Measurements from ENCODE around the gene GAREM2. TPM values are rescaled to one million over a fixed set of nuclear protein-coding genes. Genes with fewer than 3 reads are reported as not detected.

The GAREM2 gene
- 1 to 10 TPM; 6.3 to 6.9 TPM for total RNA-seq
- long read RNA-seq, donor 1, partial matches to known transcripts = 1 of 6 reads
- long read RNA-seq, donor 1, other reads (novel, unspliced or antisense) = 5 of 6 reads
- long read RNA-seq, donor 2, partial matches to known transcripts = 10 of 12 reads
- long read RNA-seq, donor 2, other reads (novel, unspliced or antisense) = 0 of 12 reads

DNA sequence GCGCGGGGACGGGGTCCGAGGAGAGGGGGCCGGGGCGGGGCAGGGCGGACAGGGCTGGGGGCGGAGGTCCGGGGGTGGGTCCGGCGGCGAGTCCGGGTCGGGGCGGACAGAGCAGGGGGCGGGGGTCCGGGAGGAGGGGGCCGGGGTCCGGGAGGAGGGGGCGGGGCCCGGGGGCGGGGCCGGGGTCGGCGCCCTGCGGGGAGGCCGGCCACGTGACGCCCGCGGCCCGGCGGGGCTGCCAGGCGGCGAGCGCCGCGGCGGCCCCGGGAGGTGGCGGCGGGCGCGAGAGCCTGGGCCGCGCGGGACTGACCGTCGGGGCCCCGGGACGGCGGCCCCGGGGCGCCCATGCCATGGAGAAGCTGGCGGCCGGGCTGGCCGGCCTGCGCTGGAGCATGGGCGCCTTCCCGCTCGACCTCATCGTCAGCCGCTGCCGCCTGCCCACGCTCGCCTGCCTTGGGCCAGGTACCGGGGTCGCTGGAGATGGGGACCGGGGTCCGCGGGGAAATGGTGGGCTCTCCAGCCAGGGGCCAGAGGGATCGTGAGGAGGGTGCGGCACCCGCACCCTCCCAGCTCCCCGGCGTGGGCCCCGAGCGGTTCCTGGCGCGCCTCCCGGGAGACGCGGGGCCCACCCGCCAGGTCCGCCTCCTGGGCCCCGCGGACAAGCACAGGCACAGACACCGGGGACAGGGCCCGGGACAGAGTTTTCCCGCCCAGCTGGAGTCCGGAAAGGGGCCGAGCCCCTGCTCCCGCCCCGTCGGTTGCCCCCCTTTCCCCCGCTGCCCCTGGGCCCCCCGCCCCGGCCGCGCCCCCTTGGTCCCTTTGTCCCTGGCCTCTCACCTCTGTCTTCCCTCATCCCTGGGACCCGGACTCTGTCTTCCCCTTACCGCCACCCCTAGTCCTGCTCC is at the start of gene GAREM2:
TSS of gene GAREM2 (plus strand) at position 218 of the 905 bp plus-strand sequence. CDS start at position 351, 133 bp downstream.
- DNase-seq (ENCODE audit: low spot score) = no peak
- intact Hi-C loops (cut with DNase I) = no loop called here

- intact Hi-C loops (cut with DNase I) = loop anchor here in 1 of 2 donors (2.0 kb wide), 1 partner anchor 17 kb away; no protein-coding TSS in a partner anchor
- no peak for DNase-seq (ENCODE audit: low spot score)
Observed at GRCh38 chr2:26123426-26123825, 49.5 kb upstream of the GAREM2 start.

DNA sequence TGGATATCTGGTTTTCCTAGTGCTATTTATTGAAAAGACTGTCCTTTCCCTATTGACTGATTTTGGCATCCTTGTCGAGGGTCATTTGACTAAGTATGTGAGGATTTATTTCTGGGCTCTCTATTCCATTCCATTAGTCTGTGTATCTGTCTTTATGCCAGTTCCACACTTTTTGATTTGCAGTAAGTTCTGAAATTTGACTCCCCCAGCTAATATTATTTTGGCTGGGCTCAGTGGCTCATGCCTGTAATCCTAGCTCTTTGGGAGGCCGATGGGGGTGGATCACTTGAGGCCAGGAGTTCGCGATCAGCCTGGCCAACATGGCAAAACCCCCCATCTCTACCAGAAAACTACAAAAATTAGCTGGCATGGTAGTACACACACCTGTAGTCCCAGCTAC is 46.8 kb upstream of the GAREM2 start:
- no peak for DNase-seq (ENCODE audit: low spot score)
- intact Hi-C loops (cut with DNase I) = no loop called here

DNA sequence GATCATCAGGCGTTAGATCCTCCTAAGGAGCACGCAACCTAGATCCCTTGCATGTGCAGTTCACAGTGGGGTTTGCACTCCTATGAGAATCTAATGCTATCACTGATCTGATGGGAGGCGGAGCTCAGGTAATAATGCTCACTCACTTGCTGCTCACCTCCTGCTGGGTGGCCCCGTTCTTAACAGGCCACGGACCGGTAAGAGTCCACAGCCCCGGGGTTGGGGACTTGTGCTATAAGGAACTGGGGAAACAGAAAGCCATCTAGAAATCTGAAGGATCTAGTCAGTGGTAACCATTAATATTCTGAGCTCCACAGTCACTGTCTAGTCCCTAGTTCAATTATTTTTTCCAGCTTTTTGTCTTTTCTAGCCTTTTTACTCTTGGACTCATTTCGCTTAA is 44.7 kb upstream of the GAREM2 start:
- no peak for DNase-seq (ENCODE audit: low spot score)
- intact Hi-C loops (cut with DNase I) = no loop called here

- intact Hi-C loops (cut with DNase I) = no loop called here
- no peak for DNase-seq (ENCODE audit: low spot score)
Observed at GRCh38 chr2:26130763-26131162, 42.1 kb upstream of the GAREM2 start.

GRCh38 chr2:26136451-26136850 is 36.4 kb upstream of the GAREM2 start:
- intact Hi-C loops (cut with DNase I) = no loop called here
- DNase-seq (ENCODE audit: low spot score) = no peak

DNA sequence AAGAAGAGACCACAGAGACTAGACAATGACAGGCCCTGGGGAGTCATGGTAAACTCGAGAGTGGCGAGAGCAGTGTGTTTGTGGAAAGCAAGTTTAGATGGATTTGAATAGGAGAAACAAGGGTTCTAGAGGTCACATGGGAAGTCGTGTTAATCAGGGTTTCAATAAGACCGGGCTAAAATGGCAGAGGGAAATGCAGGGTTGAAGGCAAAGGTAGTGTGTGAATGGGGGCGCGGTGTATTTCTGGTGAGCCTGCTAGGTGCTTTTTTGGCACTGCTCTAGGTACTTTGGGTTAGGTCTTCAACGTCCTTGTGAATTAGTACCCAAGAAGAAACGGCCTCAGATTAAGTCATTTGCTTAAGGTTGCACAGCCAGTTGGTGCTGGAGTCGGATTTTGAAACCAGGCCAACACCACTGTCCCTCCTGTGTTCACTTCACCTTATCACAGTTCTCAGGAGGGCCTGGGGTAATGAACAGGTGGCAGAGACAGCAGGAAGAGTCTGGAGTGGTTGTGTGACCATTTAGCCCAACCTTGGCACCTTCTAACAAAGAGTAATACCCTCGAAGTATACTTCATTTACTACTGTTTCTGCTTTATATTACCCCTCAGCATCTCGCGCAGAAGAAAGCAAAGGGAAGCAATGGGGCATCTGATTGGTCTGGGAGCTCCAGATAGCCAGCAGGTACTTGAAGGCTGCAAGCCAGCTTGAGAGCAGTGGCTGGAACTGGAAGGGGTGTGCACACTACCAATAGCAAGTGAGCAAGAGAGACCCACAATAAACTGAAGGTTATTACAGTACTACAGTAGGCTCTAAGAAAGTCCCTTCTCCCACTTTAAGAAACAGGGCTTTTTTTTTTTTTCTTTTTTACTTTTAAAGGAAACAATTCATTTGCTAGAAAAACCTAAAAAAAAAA is 33.4 kb upstream of the GAREM2 start:
- intact Hi-C loops (cut with DNase I) = loop anchor here (2.0 to 10.0 kb wide), 2 partner anchors 17 to 185 kb away; no protein-coding TSS in a partner anchor
- no peak for DNase-seq (ENCODE audit: low spot score)

- intact Hi-C loops (cut with DNase I) = loop anchor here (2.0 to 10.0 kb wide), 2 partner anchors 18 to 186 kb away; no protein-coding TSS in a partner anchor
- DNase-seq (ENCODE audit: low spot score) = no peak
Observed at GRCh38 chr2:26141145-26141769, 31.6 kb upstream of the GAREM2 start.

- no peak for DNase-seq (ENCODE audit: low spot score)
Observed at GRCh38 chr2:26144031-26144430, 28.9 kb upstream of the GAREM2 start.

GRCh38 chr2:26144953-26145680 is 27.8 kb upstream of the GAREM2 start:
- intact Hi-C loops (cut with DNase I) = loop anchor here (2.0 to 10.0 kb wide), 2 partner anchors 152 to 190 kb away; no protein-coding TSS in a partner anchor

More at GRCh38 chr2:26144031-26144430, 28.9 kb upstream of the GAREM2 start:
- intact Hi-C loops (cut with DNase I) = loop anchor here (2.0 to 10.0 kb wide), 2 partner anchors 151 to 189 kb away; no protein-coding TSS in a partner anchor

DNA sequence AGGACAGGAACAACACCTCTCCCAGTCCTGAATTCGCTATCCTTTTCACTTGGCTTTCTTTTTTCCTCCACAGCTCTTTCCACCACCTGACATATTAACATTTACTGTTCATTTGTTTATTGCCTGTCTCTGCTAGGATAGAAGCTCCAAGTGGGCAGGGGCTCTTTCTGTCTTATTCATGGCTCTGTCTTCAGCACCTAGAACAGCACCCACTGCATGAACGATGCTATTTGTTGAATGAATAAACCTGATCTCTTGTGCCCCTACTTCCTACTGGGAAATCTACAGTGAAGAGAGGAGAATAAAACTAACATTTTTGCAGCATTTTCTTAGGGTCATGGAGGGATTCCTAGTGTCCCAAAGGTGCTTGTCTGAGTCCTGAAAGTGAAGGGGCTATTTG is 24.4 kb upstream of the GAREM2 start:
- intact Hi-C loops (cut with DNase I) = loop anchor here (10.0 kb wide), 1 partner anchor 194 kb away; no protein-coding TSS in a partner anchor
- no peak for DNase-seq (ENCODE audit: low spot score)

More at GRCh38 chr2:26144953-26145680, 27.8 kb upstream of the GAREM2 start:
- DNase-seq (ENCODE audit: low spot score) = no peak

DNA sequence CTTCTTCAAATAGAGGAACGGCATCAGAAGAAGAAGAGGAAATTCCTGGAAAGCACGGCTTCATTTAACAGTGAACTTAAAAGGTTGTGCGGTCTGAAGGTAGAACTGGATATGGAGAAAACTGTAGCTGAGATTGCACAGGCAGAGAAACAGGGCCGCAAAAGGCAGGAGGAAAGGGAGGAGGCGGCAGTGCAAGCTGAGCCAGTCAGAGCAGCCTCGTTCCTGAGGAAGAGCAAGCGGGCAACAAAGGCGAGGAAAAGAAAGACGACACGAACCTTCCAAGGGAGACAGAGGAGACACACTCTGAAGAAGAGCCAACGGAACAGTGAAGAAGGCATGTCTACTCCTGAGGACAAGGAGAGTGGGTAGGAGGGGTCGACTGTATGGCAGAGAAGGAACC is 22.6 kb upstream of the GAREM2 start:
- intact Hi-C loops (cut with DNase I) = no loop called here
- no peak for DNase-seq (ENCODE audit: low spot score)

DNA sequence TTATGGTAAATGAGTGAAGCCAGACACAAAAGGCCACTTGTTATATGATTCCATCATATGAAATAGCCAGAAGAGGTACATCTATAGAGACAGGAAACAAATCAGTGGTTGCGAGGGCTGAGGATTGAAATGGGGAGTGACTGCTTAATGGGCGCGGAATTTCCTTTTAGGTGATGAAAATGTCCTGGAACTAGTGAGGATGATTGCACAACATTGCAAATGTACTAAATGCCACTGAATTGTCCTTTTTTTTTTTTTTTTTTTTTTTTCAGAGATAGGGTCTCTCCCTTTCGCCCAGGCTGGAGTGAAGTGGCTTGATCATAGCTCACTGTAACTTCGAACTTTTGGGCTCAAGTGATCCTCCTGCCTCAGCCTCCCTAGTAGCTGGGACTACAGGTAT is 15.3 kb upstream of the GAREM2 start:
- no peak for DNase-seq (ENCODE audit: low spot score)
- intact Hi-C loops (cut with DNase I) = no loop called here

GRCh38 chr2:26161926-26162325 is 11.0 kb upstream of the GAREM2 start:
- DNase-seq (ENCODE audit: low spot score) = peak; percentile 24
- intact Hi-C loops (cut with DNase I) = no loop called here

DNA sequence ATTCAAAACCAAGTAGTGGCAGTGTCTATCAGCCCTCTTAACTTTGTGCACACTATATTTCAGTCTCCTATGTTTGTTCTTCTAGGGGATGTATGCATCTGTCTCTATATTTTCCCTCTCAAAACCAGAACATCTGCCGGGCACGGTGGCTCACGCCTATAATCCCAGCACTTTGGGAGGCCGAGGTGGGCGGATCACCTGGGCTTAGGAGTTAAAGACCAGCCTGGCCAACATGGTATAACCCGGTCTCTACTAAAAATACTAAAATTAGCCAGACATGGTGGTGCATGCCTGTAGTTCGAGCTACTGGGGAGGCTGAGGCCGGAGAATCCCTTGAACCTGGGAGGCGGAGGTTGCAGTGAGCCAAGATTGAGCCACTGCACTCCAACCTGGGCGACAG is 9.9 kb upstream of the GAREM2 start:
- intact Hi-C loops (cut with DNase I) = no loop called here
- DNase-seq (ENCODE audit: low spot score) = peak; percentile 51

GRCh38 chr2:26164231-26164630 is 8.7 kb upstream of the GAREM2 start:
- peak; percentile 12 for DNase-seq (ENCODE audit: low spot score)
- intact Hi-C loops (cut with DNase I) = no loop called here

DNA sequence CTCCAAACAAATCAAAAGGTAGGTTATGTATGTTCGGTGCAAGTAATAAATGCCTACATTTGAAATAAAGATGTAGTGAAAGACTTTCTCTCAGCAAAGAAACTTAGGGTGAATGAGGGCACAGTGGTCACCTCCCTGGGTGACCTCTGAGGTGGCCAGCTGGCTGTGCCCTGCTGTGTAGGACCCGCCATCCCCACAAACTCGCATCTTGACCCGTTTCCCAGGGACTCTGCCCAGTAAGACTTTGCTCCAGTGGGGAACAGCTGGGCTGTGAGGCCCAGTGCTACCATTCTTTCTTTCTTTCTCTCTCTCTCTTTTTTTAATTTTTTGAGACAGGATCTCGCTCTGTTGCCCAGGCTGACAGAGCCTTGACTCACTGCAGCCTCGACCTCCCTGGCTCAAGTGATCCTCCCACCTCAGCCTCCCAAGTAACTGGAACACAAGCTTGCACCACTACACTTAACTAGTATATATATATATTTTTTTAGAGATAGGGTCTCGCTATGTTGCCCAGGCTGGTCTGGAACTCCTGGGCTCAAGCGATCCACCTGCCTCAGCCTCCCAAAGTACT is 8.2 kb upstream of the GAREM2 start:
- peak; percentile 52 for DNase-seq (ENCODE audit: low spot score)
- intact Hi-C loops (cut with DNase I) = no loop called here

- DNase-seq (ENCODE audit: low spot score) = peak; percentile 24
- intact Hi-C loops (cut with DNase I) = no loop called here
Observed at GRCh38 chr2:26165403-26165802, 7.5 kb upstream of the GAREM2 start.

Data from posterior vena cava (tissue), 2 donors.